Measurements from ENCODE around the gene DPP6.

- no peak for TF ChIP-seq CTCF (IDR thresholded peaks at IDR 0.05)
- TF ChIP-seq POLR2A (IDR thresholded peaks at IDR 0.05): no peak
Measured at GRCh38 chr7:154871928-154872750, 819.9 kb downstream of the DPP6 start.
